GM12878 (cell line): ENCODE data around the gene DNAH3. TPM values are rescaled to one million over a fixed set of nuclear protein-coding genes. Genes with fewer than 3 reads are reported as not detected.

ENCODE experiments used
- ATAC-seq: fragments of 200-7000 bp; cut with Tn5 transposase; 3 replicates; pipeline ENCODE4 v1.9.1; 2020; ENCODE audit warnings: mild to moderate bottlenecking, moderate library complexity
- BruUV-seq: library from RNA; stranded (reverse); fragments of 400-500 nt; replicated peaks from 2 replicates; lab custom pipeline; 2021; lab: Mats Ljungman, UMichigan
- CTCF ChIA-PET: fragments of 300-600 bp; sonication (Branson Sonifier 250); formaldehyde crosslinking; extraction: SDS; loops from one replicate; lab custom pipeline; 2021; ENCODE audit warnings: inconsistent platforms; lab: Yijun Ruan, JAX
- POLR2A ChIA-PET: fragments of 350-600 bp; formaldehyde crosslinking; extraction: SDS; loops from one replicate; lab custom pipeline; 2021; ENCODE audit warnings: inconsistent platforms; lab: Charles Lee
- RAD21 ChIA-PET: fragments of 300-600 bp; sonication (Branson Sonifier 250); formaldehyde crosslinking; loops from one replicate; lab custom pipeline; 2023; ENCODE audit warnings: antibody characterized with exemption; ENCODE audit not compliant: unreplicated experiment; lab: Charles Lee
- SMC1A ChIA-PET: fragments of 300-600 bp; sonication (Branson Sonifier 250); formaldehyde crosslinking; loops from one replicate; lab custom pipeline; 2023; ENCODE audit not compliant: unreplicated experiment, uncharacterized antibody; lab: Charles Lee
- DNase-seq: peaks from one replicate; pipeline ENCODE4 v3.0.0-alpha.2; 2011; ENCODE audit warnings: low read depth, low spot score
- FAIRE-seq: peaks from 3 replicates; lab custom pipeline; 2011; peaks lifted over from hg19 to GRCh38; lab: Jason Lieb, UNC
- H2AFZ ChIP-seq: 2 replicates; pipeline ENCODE4 v1.6.0; 2011; ENCODE audit warnings: low read depth, low read length, control low read depth; ENCODE audit not compliant: control insufficient read depth
- H3K27ac ChIP-seq: 2 replicates; pipeline ENCODE4 v1.5.1; 2011; ENCODE audit warnings: control low read depth; ENCODE audit not compliant: control insufficient read depth, insufficient read depth
- H3K27me3 ChIP-seq, 2 experiments: replicated peaks in 1 of 2; 2 replicates each; pipeline versions ENCODE4 v1.6.0 to v1.6.1; 2011; ENCODE audit warnings: low read length in 1 of 2; ENCODE audit not compliant: control insufficient read depth in 2 of 2, insufficient read depth in 2 of 2
- H3K36me3 ChIP-seq, 2 experiments: 2 replicates each; pipeline ENCODE4 v1.5.1; 2011; ENCODE audit warnings: low read length in 1 of 2; ENCODE audit not compliant: control insufficient read depth in 2 of 2, insufficient read depth in 2 of 2
- H3K4me1 ChIP-seq: 2 replicates; pipeline ENCODE4 v1.6.1; 2011; ENCODE audit warnings: mild to moderate bottlenecking, low read length, moderate library complexity, mixed read lengths; ENCODE audit not compliant: control insufficient read depth, insufficient read depth
- H3K4me2 ChIP-seq: 2 replicates; pipeline ENCODE4 v1.6.0; 2011; ENCODE audit warnings: control low read depth; ENCODE audit not compliant: control insufficient read depth, insufficient read depth
- H3K4me3 ChIP-seq: fragments of 200-600 bp; sonication (generic); 2 replicates; pipeline ENCODE4 v1.5.1; 2016
- H3K79me2 ChIP-seq: 2 replicates; pipeline ENCODE4 v1.6.0; 2011; ENCODE audit warnings: low read length; ENCODE audit not compliant: control insufficient read depth, insufficient read depth
- H3K9ac ChIP-seq: 2 replicates; pipeline ENCODE4 v1.8.0; 2011; ENCODE audit warnings: low read length, control low read depth, mixed read lengths; ENCODE audit not compliant: control insufficient read depth, insufficient read depth
- H3K9me3 ChIP-seq: replicated peaks from 3 replicates; pipeline ENCODE4 v1.5.1; 2011; ENCODE audit warnings: mild to moderate bottlenecking, low read length; ENCODE audit not compliant: control insufficient read depth, insufficient read depth
- H4K20me1 ChIP-seq: 2 replicates; pipeline ENCODE4 v1.6.0; 2011; ENCODE audit not compliant: control insufficient read depth, insufficient read depth
- BCLAF1 ChIP-seq: fragments of 450-650 bp; IDR thresholded peaks from 2 replicates; pipeline ENCODE4 v1.6.1; 2017; ENCODE audit warnings: antibody characterized with exemption, mild to moderate bottlenecking, moderate library complexity
- EGR1 ChIP-seq, 2 experiments: IDR thresholded peaks; 1 replicate in 1 of 2; 2 replicates in 1 of 2; pipeline ENCODE4 v1.6.1; 2011 to 2012; ENCODE audit warnings: low read depth in 2 of 2, low read length in 2 of 2, borderline replicate concordance in 1 of 2, mild to moderate bottlenecking in 1 of 2, moderate library complexity in 1 of 2
- MYC ChIP-seq: IDR thresholded peaks from 2 replicates; pipeline ENCODE4 v1.6.1; 2011; ENCODE audit warnings: mild to moderate bottlenecking, low read length, moderate library complexity, inconsistent platforms; ENCODE audit not compliant: insufficient read depth, insufficient replicate concordance, insufficient read length, severe bottlenecking
- NFIC ChIP-seq: IDR thresholded peaks from 2 replicates; pipeline ENCODE4 v1.6.1; 2012; ENCODE audit warnings: low read depth, mild to moderate bottlenecking, inconsistent platforms, low read length, moderate library complexity
- NRF1 ChIP-seq: conservative IDR thresholded peaks from 2 replicates; pipeline ENCODE4 v1.6.1; 2011; ENCODE audit warnings: mild to moderate bottlenecking, low read depth, low read length, improper control_type of control experiment
- RB1 ChIP-seq: fragments of 450-650 bp; formaldehyde crosslinking; IDR thresholded peaks from 2 replicates; pipeline ENCODE4 v1.6.1; 2017; ENCODE audit warnings: mild to moderate bottlenecking, borderline replicate concordance
- TCF7 ChIP-seq: IDR thresholded peaks from 2 replicates; pipeline ENCODE4 v1.6.1; 2014; ENCODE audit warnings: antibody characterized with exemption, borderline replicate concordance
- WGBS: methylation state at CpG from one replicate; pipeline ENCODE4 v1.1.6; 2016; ENCODE audit warnings: low lambda C conversion rate; ENCODE audit not compliant: insufficient replicate concordance, insufficient coverage; ENCODE audit errors: missing lambda C conversion rate; 5-methylcytosine and 5-hydroxymethylcytosine counted together
- in situ Hi-C: fragments of 300-500 bp; cut with MboI; formaldehyde crosslinking; loops from 9 replicates; pipeline ENCODE4 v1.14.3; 2018; ENCODE audit warnings: mixed read lengths
- intact Hi-C: fragments of 100-400 bp; cut with micrococcal nuclease; formaldehyde crosslinking; loops from one replicate; pipeline ENCODE4 v1.14.2; 2022; ENCODE audit not compliant: unreplicated experiment
- polyA plus RNA-seq, 11 experiments: library from polyadenylated mRNA; depleted of rRNA in 4 of 11; unstranded in 6 of 11; stranded (reverse) in 5 of 11; fragments of >200 nt; fragmentation: Nextera tagmentation in 4 of 11; fragmentation: Illumina TruSeq in 1 of 11; extraction: Ambion mirVana in 4 of 11; extraction: Trizol in 1 of 11; gene quantifications; 1 replicate in 1 of 11; 2 replicates in 10 of 11; pipeline versions ENCODE4 v1.2.1 to v1.2.3, GENCODE V29; 2011 to 2016; ENCODE audit warnings: inconsistent platforms in 2 of 11, missing spikeins in 2 of 11, low read depth in 1 of 11
- total RNA-seq, 4 experiments: library from RNA; depleted of rRNA in 3 of 4; stranded (reverse); fragments of >200 nt in 3 of 4; fragmentation: Illumina TruSeq in 1 of 4; extraction: Trizol in 1 of 4; gene quantifications; 2 replicates each; pipeline versions ENCODE4 v1.2.1 to v1.2.3, GENCODE V29; 2013 to 2021
- TF ChIP-seq, protein P1 (sequence below): fragments of 450-650 bp; IDR thresholded peaks from 2 replicates; pipeline ENCODE4 v1.6.1; 2017; ENCODE audit warnings: mild to moderate bottlenecking
- TF ChIP-seq, protein P2 (sequence below): fragments of 450-650 bp; IDR thresholded peaks from 2 replicates; pipeline ENCODE4 v1.6.1; 2016; ENCODE audit warnings: mild to moderate bottlenecking
- TF ChIP-seq, protein P3 (sequence below): fragments of 450-650 bp; formaldehyde crosslinking; IDR thresholded peaks from 2 replicates; pipeline ENCODE4 v1.4.0; 2022; ENCODE audit warnings: mild to moderate bottlenecking, moderate library complexity

The DNAH3 gene
- total and polyA plus RNA-seq, 10 of the 15 experiments (the other 5 are each of a cell fraction or from before 2014, with no cell fraction given), result under 0.01 to 0.04 (median 0.04) TPM; not detected in 5

GRCh38 chr16:21156767-21157467 lies 6.3 kb upstream of the DNAH3 start:
- no peak overlapping the region for H3K4me3 ChIP-seq
- TF ChIP-seq RB1 (no peak), NFIC (no peak), BCLAF1 (no peak), EGR1 (IDR thresholded peaks at IDR 0.05; ENCODE audit: borderline replicate concordance in 1 of 2, low read depth in 2 of 2, low read length in 2 of 2) (no peak), NRF1 (no peak), TCF7 (no peak), MYC (no peak)
- TF ChIP-seq, protein P1, sequence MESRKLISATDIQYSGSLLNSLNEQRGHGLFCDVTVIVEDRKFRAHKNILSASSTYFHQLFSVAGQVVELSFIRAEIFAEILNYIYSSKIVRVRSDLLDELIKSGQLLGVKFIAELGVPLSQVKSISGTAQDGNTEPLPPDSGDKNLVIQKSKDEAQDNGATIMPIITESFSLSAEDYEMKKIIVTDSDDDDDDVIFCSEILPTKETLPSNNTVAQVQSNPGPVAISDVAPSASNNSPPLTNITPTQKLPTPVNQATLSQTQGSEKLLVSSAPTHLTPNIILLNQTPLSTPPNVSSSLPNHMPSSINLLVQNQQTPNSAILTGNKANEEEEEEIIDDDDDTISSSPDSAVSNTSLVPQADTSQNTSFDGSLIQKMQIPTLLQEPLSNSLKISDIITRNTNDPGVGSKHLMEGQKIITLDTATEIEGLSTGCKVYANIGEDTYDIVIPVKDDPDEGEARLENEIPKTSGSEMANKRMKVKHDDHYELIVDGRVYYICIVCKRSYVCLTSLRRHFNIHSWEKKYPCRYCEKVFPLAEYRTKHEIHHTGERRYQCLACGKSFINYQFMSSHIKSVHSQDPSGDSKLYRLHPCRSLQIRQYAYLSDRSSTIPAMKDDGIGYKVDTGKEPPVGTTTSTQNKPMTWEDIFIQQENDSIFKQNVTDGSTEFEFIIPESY, result no peak
- TF ChIP-seq, protein P2, sequence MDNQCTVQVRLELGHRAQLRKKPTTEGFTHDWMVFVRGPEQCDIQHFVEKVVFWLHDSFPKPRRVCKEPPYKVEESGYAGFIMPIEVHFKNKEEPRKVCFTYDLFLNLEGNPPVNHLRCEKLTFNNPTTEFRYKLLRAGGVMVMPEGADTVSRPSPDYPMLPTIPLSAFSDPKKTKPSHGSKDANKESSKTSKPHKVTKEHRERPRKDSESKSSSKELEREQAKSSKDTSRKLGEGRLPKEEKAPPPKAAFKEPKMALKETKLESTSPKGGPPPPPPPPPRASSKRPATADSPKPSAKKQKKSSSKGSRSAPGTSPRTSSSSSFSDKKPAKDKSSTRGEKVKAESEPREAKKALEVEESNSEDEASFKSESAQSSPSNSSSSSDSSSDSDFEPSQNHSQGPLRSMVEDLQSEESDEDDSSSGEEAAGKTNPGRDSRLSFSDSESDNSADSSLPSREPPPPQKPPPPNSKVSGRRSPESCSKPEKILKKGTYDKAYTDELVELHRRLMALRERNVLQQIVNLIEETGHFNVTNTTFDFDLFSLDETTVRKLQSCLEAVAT, result no peak
- TF ChIP-seq, protein P3, sequence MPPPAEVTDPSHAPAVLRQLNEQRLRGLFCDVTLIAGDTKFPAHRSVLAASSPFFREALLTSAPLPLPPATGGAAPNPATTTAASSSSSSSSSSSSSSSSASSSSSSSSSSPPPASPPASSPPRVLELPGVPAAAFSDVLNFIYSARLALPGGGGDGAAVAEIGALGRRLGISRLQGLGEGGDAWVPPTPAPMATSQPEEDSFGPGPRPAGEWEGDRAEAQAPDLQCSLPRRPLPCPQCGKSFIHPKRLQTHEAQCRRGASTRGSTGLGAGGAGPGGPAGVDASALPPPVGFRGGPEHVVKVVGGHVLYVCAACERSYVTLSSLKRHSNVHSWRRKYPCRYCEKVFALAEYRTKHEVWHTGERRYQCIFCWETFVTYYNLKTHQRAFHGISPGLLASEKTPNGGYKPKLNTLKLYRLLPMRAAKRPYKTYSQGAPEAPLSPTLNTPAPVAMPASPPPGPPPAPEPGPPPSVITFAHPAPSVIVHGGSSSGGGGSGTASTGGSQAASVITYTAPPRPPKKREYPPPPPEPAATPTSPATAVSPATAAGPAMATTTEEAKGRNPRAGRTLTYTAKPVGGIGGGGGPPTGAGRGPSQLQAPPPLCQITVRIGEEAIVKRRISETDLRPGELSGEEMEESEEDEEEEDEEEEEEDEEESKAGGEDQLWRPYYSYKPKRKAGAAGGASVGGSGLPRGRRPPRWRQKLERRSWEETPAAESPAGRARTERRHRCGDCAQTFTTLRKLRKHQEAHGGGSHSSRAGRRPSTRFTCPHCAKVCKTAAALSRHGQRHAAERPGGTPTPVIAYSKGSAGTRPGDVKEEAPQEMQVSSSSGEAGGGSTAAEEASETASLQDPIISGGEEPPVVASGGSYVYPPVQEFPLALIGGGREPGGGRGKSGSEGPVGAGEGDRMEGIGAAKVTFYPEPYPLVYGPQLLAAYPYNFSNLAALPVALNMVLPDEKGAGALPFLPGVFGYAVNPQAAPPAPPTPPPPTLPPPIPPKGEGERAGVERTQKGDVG (CRISPR knock-in tag), result no peak

More at GRCh38 chr16:21156767-21157467, 6.3 kb upstream of the DNAH3 start:
- POLR2A ChIA-PET, result interaction anchor here (0.6 to 1.4 kb wide), 3 partner anchors 13 to 391 kb away, joined by 3 to 5 read pairs (median 3); no protein-coding TSS in a partner anchor
- Histone ChIP-seq H3K79me2 (peaks cover 3% of the 10 kb centered on the region), H3K4me1 (peaks cover 9% of the 10 kb centered on the region), H3K27me3 (no peaks in the 10 kb centered on the region), H3K9me3 (no peaks in the 10 kb centered on the region), H2AFZ (no peak overlapping the region), H3K4me2 (no peak overlapping the region), H3K9ac (no peak overlapping the region), H4K20me1 (no peaks in the 10 kb centered on the region), H3K36me3 (no peaks in the 10 kb centered on the region; a peak in 1 of 4 replicates), H3K27ac (no peak overlapping the region)
- FAIRE-seq (no peak), ATAC-seq (no peak), DNase-seq (no peak)
- SMC1A ChIA-PET, result interaction anchor here (1.0 to 4.7 kb wide), 6 partner anchors 30 to 404 kb away, joined by 3 to 56 read pairs (median 8); no protein-coding TSS in a partner anchor
- no TSS peak for BruUV-seq
- in situ Hi-C loops, result loop anchor here (10.0 kb wide), 1 partner anchor 1168 kb away; no protein-coding TSS in a partner anchor
- RAD21 ChIA-PET, result interaction anchor here (0.6 to 3.9 kb wide), 9 partner anchors 13 to 1215 kb away, joined by 3 to 45 read pairs (median 5); no protein-coding TSS in a partner anchor
- CTCF ChIA-PET, result interaction anchor here (0.5 to 7.2 kb wide), 25 partner anchors 12 to 1521 kb away, joined by 3 to 90 read pairs (median 3); no protein-coding TSS in a partner anchor
- 64% methylated on average over 6 of the region's 6 CpGs for WGBS
- intact Hi-C loops, result loop anchor here (5.0 kb wide), 1 partner anchor 1165 kb away; no protein-coding TSS in a partner anchor
